Uterus (tissue), 2 donors: Measurements from ENCODE around the gene ALG6.

ENCODE experiments used
- CTCF ChIP-seq, 4 experiments: fragments of 200-600 bp in 2 of 4; fragments of 450-650 bp in 2 of 4; sonication (generic) in 2 of 4; IDR thresholded peaks; one replicate each; pipeline ENCODE4 v1.5.1; 2016 to 2019; ENCODE audit warnings: antibody characterized with exemption in 4 of 4, mild to moderate bottlenecking in 2 of 4, moderate library complexity in 1 of 4
- POLR2A ChIP-seq, 2 donors: fragments of 450-650 bp; IDR thresholded peaks; one replicate each; pipeline ENCODE4 v1.6.1; 2016; ENCODE audit warnings: antibody characterized with exemption in 2 of 2, mild to moderate bottlenecking in 1 of 2, moderate library complexity in 1 of 2

- TF ChIP-seq CTCF (IDR thresholded peaks at IDR 0.05) = no peak
- TF ChIP-seq POLR2A (IDR thresholded peaks at IDR 0.05) = no peak
Measured at GRCh38 chr1:63466181-63466580, 98.8 kb downstream of the ALG6 start.
